NCI-H2171 treated with DMSO at 0.1 percent for 48 hours (cell line): ENCODE data around the gene GRB14.
A peak's percentile ranks its signal among the peaks of the same experiment; 100 is the strongest.
"Not testable (repeated sequence)": the region's sequence is repeated elsewhere in the genome, so short reads cannot be mapped to it uniquely, and the experiment has no call there.

Experiments
- DNase-seq: peaks from one replicate; lab custom pipeline; 2025; lab: John Stamatoyannopoulos, UW

GRB14 gene

GRCh38 chr2:164620873-164621763 is at the start of gene GRB14:
Gene GRB14 (minus strand): TSS chr2:164621482. CDS start chr2:164621309, 173 bp downstream.
- peak; percentile 25 for DNase-seq

GRCh38 chr2:164669291-164669690 is 48.0 kb upstream of the GRB14 start:
- no peak for DNase-seq

GRCh38 chr2:164667566-164667965 is 46.3 kb upstream of the GRB14 start:
- no peak for DNase-seq

GRCh38 chr2:164664070-164664469 is 42.8 kb upstream of the GRB14 start:
- DNase-seq: no peak

GRCh38 chr2:164662868-164663631 is 41.8 kb upstream of the GRB14 start:
- DNase-seq: no peak

GRCh38 chr2:164662066-164662465 is 40.8 kb upstream of the GRB14 start:
- DNase-seq: no peak

- no peak for DNase-seq
Observed at GRCh38 chr2:164661349-164661748, 40.1 kb upstream of the GRB14 start.

- DNase-seq: no peak
Observed at GRCh38 chr2:164657129-164657528, 35.8 kb upstream of the GRB14 start.

- peak; percentile 2 for DNase-seq
Observed at GRCh38 chr2:164655750-164656149, 34.5 kb upstream of the GRB14 start.

GRCh38 chr2:164655336-164655735 is 34.1 kb upstream of the GRB14 start:
- DNase-seq: no peak

GRCh38 chr2:164651361-164651760 is 30.1 kb upstream of the GRB14 start:
- DNase-seq: no peak

- no peak for DNase-seq
Observed at GRCh38 chr2:164644036-164644700, 22.9 kb upstream of the GRB14 start.

GRCh38 chr2:164642946-164643555 is 21.8 kb upstream of the GRB14 start:
- DNase-seq: no peak

- DNase-seq: no peak
Observed at GRCh38 chr2:164642268-164642667, 21.0 kb upstream of the GRB14 start.

- DNase-seq: not testable (repeated sequence)
Observed at GRCh38 chr2:164628319-164628718, 7.0 kb upstream of the GRB14 start.

- DNase-seq: no peak
Observed at GRCh38 chr2:164625378-164625971, 4.2 kb upstream of the GRB14 start.

- DNase-seq: no peak
Observed at GRCh38 chr2:164624316-164624715, 3.0 kb upstream of the GRB14 start.

- no peak for DNase-seq
Observed at GRCh38 chr2:164622338-164623106, 1.2 kb upstream of the GRB14 start.

- DNase-seq: peak; percentile 14
Observed at GRCh38 chr2:164621764-164622105, 453 bp upstream of the GRB14 start.

- DNase-seq: no peak
Observed at GRCh38 chr2:164620457-164620856, 825 bp downstream of the GRB14 start.

- no peak for DNase-seq
Observed at GRCh38 chr2:164617466-164617865, 3.8 kb downstream of the GRB14 start.
